Body of pancreas (tissue), 4 donors: Measurements from ENCODE around the gene CTLA4. TPM values are rescaled to one million over a fixed set of nuclear protein-coding genes. Genes with fewer than 3 reads are reported as not detected.

Source experiments
- ATAC-seq: fragments of 150-250 bp; one replicate; pipeline ENCODE4 v1.9.1; 2016
- DNase-seq, 4 donors: peaks; one replicate each; pipeline ENCODE4 v3.0.0-alpha.2; 2019
- H3K27ac ChIP-seq, 4 donors: fragments of 200-600 bp; sonication (generic); 1 replicate in 3 of 4; 2 replicates in 1 of 4; pipeline versions ENCODE4 v1.5.1 to v1.6.1; 2016 to 2019; ENCODE audit warnings: mild to moderate bottlenecking in 1 of 4, mixed read lengths in 1 of 4, moderate library complexity in 1 of 4
- H3K27me3 ChIP-seq, 2 donors: fragments of 200-600 bp; sonication (generic); one replicate each; pipeline ENCODE4 v1.6.0; 2016; ENCODE audit warnings: mild to moderate bottlenecking in 1 of 2
- H3K36me3 ChIP-seq, 2 donors: fragments of 200-600 bp; sonication (generic); replicated peaks in 1 of 2; 2 replicates each; pipeline ENCODE4 v1.5.1; 2016; ENCODE audit warnings: low read depth in 2 of 2; ENCODE audit not compliant: insufficient read depth in 1 of 2
- H3K4me1 ChIP-seq: fragments of 200-600 bp; sonication (generic); one replicate; pipeline ENCODE4 v1.6.0; 2016
- H3K4me3 ChIP-seq, 2 donors: fragments of 200-600 bp; sonication (generic); 1 replicate in 1 of 2; 2 replicates in 1 of 2; pipeline ENCODE4 v1.5.1; 2016 to 2019
- H3K9me3 ChIP-seq, 3 donors: fragments of 200-600 bp; sonication (generic); 1 replicate in 2 of 3; 2 replicates in 1 of 3; pipeline ENCODE4 v1.5.1; 2016
- CTCF ChIP-seq, 7 experiments: fragments of 450-650 bp in 4 of 7; fragments of 200-600 bp in 3 of 7; sonication (generic) in 3 of 7; IDR thresholded peaks; one replicate each; pipeline ENCODE4 v1.5.1; 2016 to 2019; ENCODE audit warnings: antibody characterized with exemption in 7 of 7
- POLR2A ChIP-seq, 3 donors: fragments of 450-650 bp; IDR thresholded peaks; one replicate each; pipeline ENCODE4 v1.6.1; 2016; ENCODE audit warnings: antibody characterized with exemption in 3 of 3, mild to moderate bottlenecking in 2 of 3
- WGBS, 2 donors: methylation state at CpG; one replicate each; pipeline ENCODE4 v1.1.5; 2017; 5-methylcytosine and 5-hydroxymethylcytosine counted together
- intact Hi-C: fragments of 100-400 bp; cut with DNase I; formaldehyde crosslinking; loops from one replicate; pipeline ENCODE4 v1.15.1; 2023
- total RNA-seq, 2 donors: library from RNA; depleted of rRNA; stranded (reverse); fragments of >200 nt; gene quantifications; one replicate each; pipeline ENCODE4 v1.1.0, GENCODE V29; 2016

Gene CTLA4
- total RNA-seq, 2 donors from 2014 or later: not detected

- WGBS, 2 donors: 74 to 75% methylated on average over 9 of the region's 9 CpGs
- Histone ChIP-seq H3K36me3 (no peaks in the 10 kb centered on the region), H3K9me3 (no peaks in the 10 kb centered on the region), H3K4me3 (no peak overlapping the region), H3K27me3 (no peaks in the 10 kb centered on the region), H3K4me1 (no peaks in the 10 kb centered on the region), H3K27ac (no peak overlapping the region)
- TF ChIP-seq CTCF (IDR thresholded peaks at IDR 0.05) (no peak), POLR2A (IDR thresholded peaks at IDR 0.05) (no peak)
- no peak for ATAC-seq
- no peak for DNase-seq
- intact Hi-C loops: no loop called here
These were observed 37.1 kb upstream of the CTLA4 start for GRCh38 chr2:203830304-203831055.

- intact Hi-C loops: no loop called here
These were observed 32.2 kb upstream of the CTLA4 start for GRCh38 chr2:203835420-203835819.

GRCh38 chr2:203835892-203836800 lies 31.4 kb upstream of the CTLA4 start:
- DNase-seq (no peak), ATAC-seq (no peak)
- H3K27me3 ChIP-seq: no peaks in the 10 kb centered on the region
- intact Hi-C loops: no loop called here
- TF ChIP-seq POLR2A (IDR thresholded peaks at IDR 0.05) (no peak), CTCF (IDR thresholded peaks at IDR 0.05) (no peak)
- H3K4me1 ChIP-seq: no peaks in the 10 kb centered on the region
- no peak overlapping the region for H3K4me3 ChIP-seq
- H3K9me3 ChIP-seq: no peaks in the 10 kb centered on the region
- H3K27ac ChIP-seq: no peak overlapping the region
- no peaks in the 10 kb centered on the region for H3K36me3 ChIP-seq
- 82 to 84% methylated on average over 19 of the region's 19 CpGs for WGBS, 2 donors

More at GRCh38 chr2:203835420-203835819, 32.2 kb upstream of the CTLA4 start:
- 85 to 87% methylated on average over 6 of the region's 6 CpGs for WGBS, 2 donors
- no peak overlapping the region for H3K27ac ChIP-seq
- no peaks in the 10 kb centered on the region for H3K36me3 ChIP-seq
- ATAC-seq: no peak
- H3K4me3 ChIP-seq: no peak overlapping the region
- DNase-seq: no peak
- TF ChIP-seq POLR2A (IDR thresholded peaks at IDR 0.05): no peak
- no peak for TF ChIP-seq CTCF (IDR thresholded peaks at IDR 0.05)
- no peaks in the 10 kb centered on the region for H3K4me1 ChIP-seq
- no peaks in the 10 kb centered on the region for H3K27me3 ChIP-seq
- no peaks in the 10 kb centered on the region for H3K9me3 ChIP-seq

GRCh38 chr2:203840655-203841205 lies 26.8 kb upstream of the CTLA4 start:
- intact Hi-C loops: no loop called here
- DNase-seq (no peak), ATAC-seq (no peak)
- Histone ChIP-seq H3K9me3 (no peaks in the 10 kb centered on the region), H3K36me3 (no peaks in the 10 kb centered on the region), H3K27me3 (no peaks in the 10 kb centered on the region), H3K4me3 (no peak overlapping the region), H3K27ac (no peak overlapping the region), H3K4me1 (no peaks in the 10 kb centered on the region)
- TF ChIP-seq CTCF (IDR thresholded peaks at IDR 0.05) (no peak), POLR2A (IDR thresholded peaks at IDR 0.05) (no peak)
- WGBS, 2 donors: 76 to 78% methylated on average over 5 of the region's 5 CpGs
